Right ventricle myocardium inferior (tissue), 1 donor: ENCODE data around the gene WFS1. TPM values are rescaled to one million over a fixed set of nuclear protein-coding genes. Genes with fewer than 3 reads are reported as not detected.

Experiments used
- ATAC-seq: fragments of 200-7000 bp; cut with Tn5 transposase; one replicate; pipeline ENCODE4 v1.9.1; 2020; ENCODE audit warnings: mild to moderate bottlenecking, moderate library complexity
- DNase-seq: peaks from one replicate; pipeline ENCODE4 v3.0.0; 2021; ENCODE audit errors: missing footprints
- intact Hi-C: fragments of 100-400 bp; cut with DNase I; formaldehyde crosslinking; loops from one replicate; pipeline ENCODE4 v1.11.0; 2022
- total RNA-seq: library from RNA; stranded (reverse); fragmentation: NEBNext Ultra II Directional; extraction: Animal tissue kit (Norgen Biotek cat#: 25700); gene quantifications from one replicate; pipeline ENCODE4 v1.2.1, GENCODE V29; 2021
- donor health status: DM: no; HTN: yes; CAD: no; lungs with severe emphysema.

The WFS1 gene
- total RNA-seq, 1 donor from 2014 or later, result 88.4 TPM

- ATAC-seq, result no peak
- no peak for DNase-seq
- intact Hi-C loops, result loop anchor here (5.0 kb wide), 1 partner anchor 35 kb away; no protein-coding TSS in a partner anchor
Measured at GRCh38 chr4:6307230-6307629, 37.6 kb downstream of the WFS1 start.

- intact Hi-C loops, result loop anchor here (5.0 kb wide), 1 partner anchor 36 kb away; no protein-coding TSS in a partner anchor
- DNase-seq (no peak), ATAC-seq (no peak)
Measured at GRCh38 chr4:6307891-6308290, 38.2 kb downstream of the WFS1 start.

GRCh38 chr4:6308899-6309643, 39.4 kb downstream of the WFS1 start:
- DNase-seq, result no peak
- intact Hi-C loops, result loop anchor here (5.0 kb wide), 1 partner anchor 37 kb away; no protein-coding TSS in a partner anchor
- peak; percentile 50 for ATAC-seq

GRCh38 chr4:6309777-6310176, 40.1 kb downstream of the WFS1 start:
- intact Hi-C loops, result loop anchor here (5.0 kb wide), 1 partner anchor 37 kb away; no protein-coding TSS in a partner anchor
- ATAC-seq (no peak), DNase-seq (no peak)

GRCh38 chr4:6313216-6313615, 43.6 kb downstream of the WFS1 start:
- intact Hi-C loops, result no loop called here
- ATAC-seq (no peak), DNase-seq (no peak)

- ATAC-seq, result no peak
- DNase-seq, result no peak
- intact Hi-C loops, result no loop called here
Measured at GRCh38 chr4:6316461-6317003, 46.9 kb downstream of the WFS1 start.

GRCh38 chr4:6318206-6318605, 48.6 kb downstream of the WFS1 start:
- ATAC-seq (peak; percentile 16), DNase-seq (no peak)
- intact Hi-C loops, result no loop called here

GRCh38 chr4:6319530-6320150, 50.0 kb downstream of the WFS1 start:
- intact Hi-C loops, result no loop called here
- ATAC-seq, result no peak
- no peak for DNase-seq

GRCh38 chr4:6320663-6321062, 51.0 kb downstream of the WFS1 start:
- intact Hi-C loops, result no loop called here
- no peak for DNase-seq
- ATAC-seq, result no peak

GRCh38 chr4:6321361-6321760, 51.7 kb downstream of the WFS1 start:
- intact Hi-C loops, result no loop called here
- DNase-seq (no peak), ATAC-seq (no peak)

GRCh38 chr4:6322067-6322760, 52.6 kb downstream of the WFS1 start:
- intact Hi-C loops, result no loop called here
- ATAC-seq (no peak), DNase-seq (no peak)

- ATAC-seq (no peak), DNase-seq (no peak)
- intact Hi-C loops, result no loop called here
Measured at GRCh38 chr4:6322761-6323566, 53.3 kb downstream of the WFS1 start.

GRCh38 chr4:6324461-6324998, 54.9 kb downstream of the WFS1 start:
- intact Hi-C loops, result no loop called here

GRCh38 chr4:6324999-6325787, 55.5 kb downstream of the WFS1 start:
- ATAC-seq (peak; percentile 24), DNase-seq (no peak)
- intact Hi-C loops, result loop anchor here (5.0 kb wide), 1 partner anchor 323 kb away; no protein-coding TSS in a partner anchor

More at GRCh38 chr4:6324461-6324998, 54.9 kb downstream of the WFS1 start:
- ATAC-seq (no peak), DNase-seq (no peak)

GRCh38 chr4:6325788-6326290, 56.2 kb downstream of the WFS1 start:
- intact Hi-C loops, result loop anchor here (5.0 kb wide), 1 partner anchor 324 kb away; no protein-coding TSS in a partner anchor
- ATAC-seq (no peak), DNase-seq (no peak)

- ATAC-seq (no peak), DNase-seq (no peak)
- intact Hi-C loops, result loop anchor here (1.0 to 5.0 kb wide), 3 partner anchors 62 to 324 kb away; no protein-coding TSS in a partner anchor
Measured at GRCh38 chr4:6326312-6327060, 56.8 kb downstream of the WFS1 start.
